HEK293 (cell line): ENCODE measurements around the gene ASXL3.
A peak's percentile ranks its signal among the peaks of the same experiment; 100 is the strongest.

Source experiments
- ATF2 ChIP-seq: fragments of 450-650 bp; formaldehyde crosslinking; IDR thresholded peaks from 2 replicates; pipeline ENCODE4 v1.5.1; 2016; ENCODE audit warnings: missing biosample characterization, missing genetic modification characterization, low read depth
- BCL11B ChIP-seq: fragments of 450-650 bp; formaldehyde crosslinking; IDR thresholded peaks from 2 replicates; pipeline ENCODE4 v1.5.1; 2016; ENCODE audit warnings: low read depth, missing biosample characterization, missing genetic modification characterization
- GLI4 ChIP-seq: fragments of 450-650 bp; formaldehyde crosslinking; IDR thresholded peaks from 2 replicates; pipeline ENCODE4 v1.5.1; 2016; ENCODE audit warnings: missing biosample characterization, missing genetic modification characterization
- HIC1 ChIP-seq: fragments of 450-650 bp; formaldehyde crosslinking; IDR thresholded peaks from 2 replicates; pipeline ENCODE4 v1.5.1; 2016; ENCODE audit warnings: missing biosample characterization, missing genetic modification characterization
- HOXD13 ChIP-seq: sonication (generic); formaldehyde crosslinking; IDR thresholded peaks from 2 replicates; pipeline ENCODE4 v1.8.0; 2022; ENCODE audit warnings: missing genetic modification reagents, borderline replicate concordance
- INSM2 ChIP-seq: fragments of 450-650 bp; formaldehyde crosslinking; IDR thresholded peaks from 2 replicates; pipeline ENCODE4 v1.5.1; 2016; ENCODE audit warnings: missing biosample characterization, missing genetic modification characterization
- KLF10 ChIP-seq: fragments of 450-650 bp; IDR thresholded peaks from 2 replicates; pipeline ENCODE4 v1.5.1; 2018; ENCODE audit warnings: missing biosample characterization, mild to moderate bottlenecking, missing genetic modification characterization
- KLF16 ChIP-seq: fragments of 450-650 bp; formaldehyde crosslinking; IDR thresholded peaks from 2 replicates; pipeline ENCODE4 v1.5.1; 2017; ENCODE audit warnings: missing biosample characterization, missing genetic modification characterization
- PBX3 ChIP-seq: sonication (generic); formaldehyde crosslinking; IDR thresholded peaks from 2 replicates; pipeline ENCODE4 v1.8.1; 2022; ENCODE audit warnings: mild to moderate bottlenecking, moderate library complexity, missing genetic modification reagents
- SP2 ChIP-seq: fragments of 450-650 bp; formaldehyde crosslinking; IDR thresholded peaks from 2 replicates; pipeline ENCODE4 v1.5.1; 2016; ENCODE audit warnings: missing biosample characterization, missing genetic modification characterization
- SP3 ChIP-seq: fragments of 450-650 bp; formaldehyde crosslinking; IDR thresholded peaks from 2 replicates; pipeline ENCODE4 v1.5.1; 2016; ENCODE audit warnings: missing biosample characterization, missing genetic modification characterization
- ZBTB10 ChIP-seq: fragments of 450-650 bp; formaldehyde crosslinking; IDR thresholded peaks from 2 replicates; pipeline ENCODE4 v1.5.1; 2016; ENCODE audit warnings: missing biosample characterization, missing genetic modification characterization
- ZFHX2 ChIP-seq: fragments of 450-650 bp; formaldehyde crosslinking; conservative IDR thresholded peaks from 2 replicates; pipeline ENCODE4 v1.5.1; 2016; ENCODE audit warnings: missing biosample characterization, missing genetic modification characterization
- ZNF175 ChIP-seq: fragments of 450-650 bp; formaldehyde crosslinking; IDR thresholded peaks from 2 replicates; pipeline ENCODE4 v1.5.1; 2016; ENCODE audit warnings: missing biosample characterization, missing genetic modification characterization
- ZNF18 ChIP-seq: fragments of 450-650 bp; formaldehyde crosslinking; IDR thresholded peaks from 2 replicates; pipeline ENCODE4 v1.5.1; 2016; ENCODE audit warnings: missing biosample characterization, missing genetic modification characterization
- ZNF266 ChIP-seq: fragments of 450-650 bp; formaldehyde crosslinking; IDR thresholded peaks from 2 replicates; pipeline ENCODE4 v1.5.1; 2016; ENCODE audit warnings: missing biosample characterization, missing genetic modification characterization, low read depth
- ZNF280C ChIP-seq: fragments of 450-650 bp; formaldehyde crosslinking; IDR thresholded peaks from 2 replicates; pipeline ENCODE4 v1.5.1; 2016; ENCODE audit warnings: missing biosample characterization, missing genetic modification characterization
- ZNF335 ChIP-seq: fragments of 450-650 bp; formaldehyde crosslinking; conservative IDR thresholded peaks from 2 replicates; pipeline ENCODE4 v1.5.1; 2016; ENCODE audit warnings: missing biosample characterization, missing genetic modification characterization
- ZNF366 ChIP-seq: fragments of 450-650 bp; formaldehyde crosslinking; conservative IDR thresholded peaks from 2 replicates; pipeline ENCODE4 v1.5.1; 2016; ENCODE audit warnings: missing biosample characterization, missing genetic modification characterization
- ZNF416 ChIP-seq: fragments of 450-650 bp; formaldehyde crosslinking; IDR thresholded peaks from 2 replicates; pipeline ENCODE4 v1.5.1; 2016; ENCODE audit warnings: missing biosample characterization, missing genetic modification characterization
- ZNF501 ChIP-seq: fragments of 450-650 bp; formaldehyde crosslinking; IDR thresholded peaks from 2 replicates; pipeline ENCODE4 v1.5.1; 2016; ENCODE audit warnings: missing biosample characterization, missing genetic modification characterization
- ZNF558 ChIP-seq: fragments of 450-650 bp; formaldehyde crosslinking; IDR thresholded peaks from 2 replicates; pipeline ENCODE4 v1.5.1; 2016; ENCODE audit warnings: missing biosample characterization, missing genetic modification characterization
- ZNF580 ChIP-seq: fragments of 450-650 bp; formaldehyde crosslinking; IDR thresholded peaks from 2 replicates; pipeline ENCODE4 v1.5.1; 2016; ENCODE audit warnings: missing biosample characterization, missing genetic modification characterization
- ZNF629 ChIP-seq: fragments of 450-650 bp; formaldehyde crosslinking; IDR thresholded peaks from 2 replicates; pipeline ENCODE4 v1.5.1; 2017; ENCODE audit warnings: missing biosample characterization, missing genetic modification characterization
- ZNF654 ChIP-seq: fragments of 450-650 bp; formaldehyde crosslinking; IDR thresholded peaks from 2 replicates; pipeline ENCODE4 v1.5.1; 2016; ENCODE audit warnings: low read depth, missing biosample characterization, missing genetic modification characterization
- ZNF747 ChIP-seq: fragments of 450-650 bp; formaldehyde crosslinking; IDR thresholded peaks from 2 replicates; pipeline ENCODE4 v1.5.1; 2016; ENCODE audit warnings: missing biosample characterization, missing genetic modification characterization

The ASXL3 gene

GRCh38 chr18:33605250-33605649 is 27.2 kb downstream of the ASXL3 start (continued):
- no peak for TF ChIP-seq ZNF280C (tag by site-specific recombination)
- TF ChIP-seq ZNF558 (tag by site-specific recombination) = no peak
- TF ChIP-seq HIC1 (tag by site-specific recombination) = no peak
- TF ChIP-seq ZNF416 (tag by site-specific recombination) = no peak
- peak; percentile 30; the same call in 1 of the 2 replicates for TF ChIP-seq SP3
- no peak for TF ChIP-seq ZNF366
- TF ChIP-seq ZNF654 (tag by site-specific recombination) = no peak
- TF ChIP-seq ZNF580 (tag by site-specific recombination) = no peak
- no peak for TF ChIP-seq HOXD13 (CRISPR knock-in tag)
- no peak for TF ChIP-seq ZNF266 (tag by site-specific recombination)
- no peak for TF ChIP-seq ZFHX2
- no peak for TF ChIP-seq ZNF175
- no peak for TF ChIP-seq KLF16
- TF ChIP-seq KLF10 (tag by site-specific recombination) = no peak
- no peak for TF ChIP-seq SP2 (tag by site-specific recombination)
- no peak for TF ChIP-seq ZNF501 (tag by site-specific recombination)
- TF ChIP-seq BCL11B (tag by site-specific recombination) = no peak
- no peak for TF ChIP-seq PBX3 (CRISPR knock-in tag)
- TF ChIP-seq ATF2 = peak; percentile 76
- TF ChIP-seq ZNF747 = no peak
- TF ChIP-seq ZNF629 (tag by site-specific recombination) = peak; percentile 80
- no peak for TF ChIP-seq GLI4 (tag by site-specific recombination)
- TF ChIP-seq ZNF335 (tag by site-specific recombination) = peak; percentile 35; the same call in 1 of the 2 replicates
- TF ChIP-seq INSM2 (tag by site-specific recombination) = no peak
- TF ChIP-seq ZBTB10 (tag by site-specific recombination) = no peak
- no peak for TF ChIP-seq ZNF18 (tag by site-specific recombination)
- TF ChIP-seq, all 188 proteins: peak for 6
